Small intestine (tissue), 7 donors: ENCODE results near the gene LTB4R2. TPM values are rescaled to one million over a fixed set of nuclear protein-coding genes. Genes with fewer than 3 reads are reported as not detected.

Experiments
- DNase-seq, 2 donors: peaks; one replicate each; pipeline versions ENCODE4 v3.0.0 to v3.0.0-alpha.2; 2013
- FAIRE-seq: peaks from 2 replicates; lab custom pipeline; 2012; peaks lifted over from hg19 to GRCh38; lab: Jason Lieb, UNC
- H3K27ac ChIP-seq, 3 donors: one replicate each; pipeline ENCODE4 v1.5.1; 2013; ENCODE audit warnings: low read length in 2 of 3, mild to moderate bottlenecking in 2 of 3, control low read depth in 1 of 3, inconsistent platforms in 1 of 3, low read depth in 1 of 3, moderate library complexity in 1 of 3
- H3K27me3 ChIP-seq, 3 donors: one replicate each; pipeline ENCODE4 v1.6.1; 2013; ENCODE audit warnings: low read length in 3 of 3, inconsistent platforms in 1 of 3; ENCODE audit not compliant: control insufficient read depth in 3 of 3, insufficient read depth in 3 of 3
- H3K36me3 ChIP-seq, 3 donors: one replicate each; pipeline ENCODE4 v1.6.1; 2013; ENCODE audit warnings: low read length in 3 of 3, inconsistent platforms in 1 of 3, low read depth in 1 of 3, mild to moderate bottlenecking in 1 of 3, moderate library complexity in 1 of 3; ENCODE audit not compliant: control insufficient read depth in 3 of 3, insufficient read depth in 2 of 3
- H3K4me1 ChIP-seq, 3 donors: one replicate each; pipeline ENCODE4 v1.6.1; 2013; ENCODE audit warnings: low read length in 2 of 3, inconsistent platforms in 1 of 3, low read depth in 1 of 3, mild to moderate bottlenecking in 1 of 3, moderate library complexity in 1 of 3; ENCODE audit not compliant: control insufficient read depth in 3 of 3, insufficient read depth in 2 of 3
- H3K4me3 ChIP-seq, 3 donors: one replicate each; pipeline ENCODE4 v1.5.1; 2013; ENCODE audit warnings: low read length in 3 of 3, control low read depth in 1 of 3, inconsistent platforms in 1 of 3, low read depth in 1 of 3, mild to moderate bottlenecking in 1 of 3, moderate library complexity in 1 of 3
- H3K9me3 ChIP-seq, 2 donors: one replicate each; pipeline ENCODE4 v1.6.1; 2013; ENCODE audit warnings: low read depth in 1 of 2, low read length in 1 of 2; ENCODE audit not compliant: control insufficient read depth in 2 of 2, insufficient read depth in 1 of 2
- WGBS, 3 donors: extraction: QIAGEN DNeasy Blood & Tissue Kit; methylation state at CpG; one replicate each; pipeline ENCODE4 v1.1.7; 2013; 5-methylcytosine and 5-hydroxymethylcytosine counted together
- polyA plus RNA-seq, 4 donors: library from polyadenylated mRNA; stranded (reverse) in 3 of 4; unstranded in 1 of 4; fragments of 200-250 nt in 3 of 4; fragments of 120-200 nt in 1 of 4; gene quantifications; one replicate each; pipeline versions ENCODE4 v1.2.1 to v1.2.3, GENCODE V29; 2013
- donor health status: healthy with polysubstance abuse.
- donor health status: control.
- donor health status: control.
- donor health status: Bipolar disorder and iron deficiency.
- donor health status: healthy.

LTB4R2 gene
- polyA plus RNA-seq, 4 donors, result 0.89 to 4.7 (median 2.3) TPM

DNA sequence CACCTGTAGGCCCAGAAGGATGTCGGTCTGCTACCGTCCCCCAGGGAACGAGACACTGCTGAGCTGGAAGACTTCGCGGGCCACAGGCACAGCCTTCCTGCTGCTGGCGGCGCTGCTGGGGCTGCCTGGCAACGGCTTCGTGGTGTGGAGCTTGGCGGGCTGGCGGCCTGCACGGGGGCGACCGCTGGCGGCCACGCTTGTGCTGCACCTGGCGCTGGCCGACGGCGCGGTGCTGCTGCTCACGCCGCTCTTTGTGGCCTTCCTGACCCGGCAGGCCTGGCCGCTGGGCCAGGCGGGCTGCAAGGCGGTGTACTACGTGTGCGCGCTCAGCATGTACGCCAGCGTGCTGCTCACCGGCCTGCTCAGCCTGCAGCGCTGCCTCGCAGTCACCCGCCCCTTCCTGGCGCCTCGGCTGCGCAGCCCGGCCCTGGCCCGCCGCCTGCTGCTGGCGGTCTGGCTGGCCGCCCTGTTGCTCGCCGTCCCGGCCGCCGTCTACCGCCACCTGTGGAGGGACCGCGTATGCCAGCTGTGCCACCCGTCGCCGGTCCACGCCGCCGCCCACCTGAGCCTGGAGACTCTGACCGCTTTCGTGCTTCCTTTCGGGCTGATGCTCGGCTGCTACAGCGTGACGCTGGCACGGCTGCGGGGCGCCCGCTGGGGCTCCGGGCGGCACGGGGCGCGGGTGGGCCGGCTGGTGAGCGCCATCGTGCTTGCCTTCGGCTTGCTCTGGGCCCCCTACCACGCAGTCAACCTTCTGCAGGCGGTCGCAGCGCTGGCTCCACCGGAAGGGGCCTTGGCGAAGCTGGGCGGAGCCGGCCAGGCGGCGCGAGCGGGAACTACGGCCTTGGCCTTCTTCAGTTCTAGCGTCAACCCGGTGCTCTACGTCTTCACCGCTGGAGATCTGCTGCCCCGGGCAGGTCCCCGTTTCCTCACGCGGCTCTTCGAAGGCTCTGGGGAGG lies 985 bp downstream of the LTB4R2 start, which contains the start of gene LTB4R:
TSS of gene LTB4R (plus strand) at position 857 of the 959 bp plus-strand sequence. CDS start 4,150 bp downstream, outside the sequence.
- peaks cover 9 to 55% (median 19%) of the 10 kb centered on the region in 3 donors for H3K4me1 ChIP-seq
- no peaks in the 10 kb centered on the region for H3K9me3 ChIP-seq
- peak within 1 kb of the TSS; percentile 12 to 54 (median 18) for H3K4me3 ChIP-seq
- FAIRE-seq (no peak), DNase-seq (peak; percentile 63 to 81)
- peaks cover 0 to 14% (median 0%) of the 10 kb centered on the region in 3 donors for H3K27me3 ChIP-seq
- H3K27ac ChIP-seq, result peak within 1 kb of the TSS; percentile 67 to 83 (median 74)
- peaks cover 5 to 42% (median 8%) of the 10 kb centered on the region in 3 donors for H3K36me3 ChIP-seq
- WGBS, 3 donors, result 25 to 43% (median 25%) methylated on average over 85 to 99 of the region's 99 CpGs

GRCh38 chr14:24311837-24312615 lies 2.1 kb downstream of the LTB4R2 start:
- Histone ChIP-seq H3K27me3 (peaks cover 0 to 22% (median 0%) of the 10 kb centered on the region in 3 donors), H3K4me3 (peak overlapping the region in 2 of 3 donors; percentile 18 to 54), H3K27ac (peak overlapping the region in 2 of 3 donors; percentile 74 to 83), H3K36me3 (peaks cover 0 to 34% (median 0%) of the 10 kb centered on the region in 3 donors), H3K4me1 (peaks cover 9 to 45% (median 19%) of the 10 kb centered on the region in 3 donors), H3K9me3 (no peaks in the 10 kb centered on the region)
- WGBS, 3 donors, result 88 to 100% (median 90%) methylated on average over 1 of the region's 1 CpG
- FAIRE-seq (no peak), DNase-seq (no peak)

- Histone ChIP-seq H3K9me3 (no peaks in the 10 kb centered on the region), H3K36me3 (peaks cover 0 to 26% (median 0%) of the 10 kb centered on the region in 3 donors), H3K4me3 (no peak overlapping the region), H3K4me1 (peaks cover 9 to 38% (median 19%) of the 10 kb centered on the region in 3 donors), H3K27ac (peak overlapping the region in 2 of 3 donors; percentile 16 to 81), H3K27me3 (peaks cover 0 to 31% (median 0%) of the 10 kb centered on the region in 3 donors)
- peak in 1 of 2 donors; percentile 52 for DNase-seq
- FAIRE-seq, result no peak
- WGBS, 3 donors, result 63 to 79% (median 75%) methylated on average over 9 of the region's 9 CpGs
These were observed 3.0 kb downstream of the LTB4R2 start for GRCh38 chr14:24312736-24313507.

DNA sequence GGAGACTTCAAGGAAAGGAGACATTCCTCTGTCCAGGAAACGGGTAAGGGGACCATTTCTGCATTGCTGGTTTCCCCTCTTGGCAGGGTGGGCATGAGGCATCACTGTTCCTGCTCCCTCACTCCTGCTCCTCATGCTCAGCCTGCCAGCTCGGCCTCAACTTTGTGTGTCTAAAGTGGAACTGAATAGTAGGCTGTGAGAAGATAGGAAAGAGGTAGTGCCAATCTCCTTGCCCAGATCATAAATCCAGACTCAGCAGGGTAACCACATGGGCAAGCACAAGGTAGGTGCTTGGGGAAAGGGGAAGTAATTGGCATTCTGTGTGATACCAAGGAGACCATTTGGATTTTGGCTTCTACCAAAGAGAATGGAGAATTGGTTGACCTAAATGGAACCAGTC lies 4.0 kb downstream of the LTB4R2 start:
- DNase-seq (no peak), FAIRE-seq (no peak)
- Histone ChIP-seq H3K9me3 (no peaks in the 10 kb centered on the region), H3K27ac (peak overlapping the region in 1 of 3 donors; percentile 46), H3K36me3 (peaks cover 0 to 21% (median 0%) of the 10 kb centered on the region in 3 donors), H3K4me1 (peaks cover 9 to 34% (median 18%) of the 10 kb centered on the region in 3 donors), H3K4me3 (no peak overlapping the region), H3K27me3 (peaks cover 0 to 40% (median 0%) of the 10 kb centered on the region in 3 donors)
- 81 to 91% (median 90%) methylated on average over 2 of the region's 2 CpGs for WGBS, 3 donors

DNA sequence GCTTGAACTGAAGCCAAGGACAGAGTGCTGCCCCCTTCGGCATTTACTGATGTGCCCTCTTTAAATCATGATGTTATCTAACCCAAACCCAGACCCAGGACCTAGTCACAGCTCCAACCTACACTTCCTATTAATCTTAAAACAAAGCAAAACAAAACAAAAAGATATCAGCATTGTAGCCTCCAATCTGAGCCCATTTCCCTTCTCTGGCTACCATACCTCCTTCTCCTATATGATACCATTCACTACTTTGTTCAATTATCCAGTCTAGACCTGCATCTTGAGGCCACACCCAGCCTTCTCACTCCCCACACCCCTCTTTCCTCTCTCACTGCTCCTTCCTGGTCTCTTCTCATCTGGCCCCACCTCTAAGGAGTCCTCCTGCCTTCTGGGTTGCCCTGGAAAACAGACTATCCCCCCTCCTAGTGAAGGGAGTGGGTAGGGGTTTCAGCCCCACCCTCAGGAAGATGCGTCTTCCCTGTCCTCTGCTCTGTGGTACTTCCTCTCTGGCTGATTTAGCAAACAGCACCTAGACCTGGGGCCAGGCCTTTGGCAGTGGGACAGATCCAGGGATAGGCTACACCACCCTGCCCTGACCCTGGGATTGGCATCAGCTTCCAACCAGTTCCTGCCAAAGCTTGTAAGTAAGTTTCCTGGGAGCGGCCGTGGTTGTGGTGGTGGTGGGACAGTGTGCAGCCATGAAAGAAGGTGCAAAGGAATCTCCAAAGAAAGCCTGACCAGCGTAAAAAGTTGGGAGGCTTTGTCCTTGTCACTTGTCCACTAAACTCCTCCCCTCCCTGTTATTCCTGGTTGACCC lies 4.6 kb downstream of the LTB4R2 start:
- H3K4me3 ChIP-seq, result no peak overlapping the region
- peak overlapping the region in 1 of 3 donors; percentile 76 for H3K27ac ChIP-seq
- H3K27me3 ChIP-seq, result peaks cover 0 to 44% (median 3%) of the 10 kb centered on the region in 3 donors
- no peaks in the 10 kb centered on the region for H3K9me3 ChIP-seq
- peaks cover 0 to 19% (median 0%) of the 10 kb centered on the region in 3 donors for H3K36me3 ChIP-seq
- FAIRE-seq (no peak), DNase-seq (no peak)
- WGBS, 3 donors, result 77 to 82% (median 80%) methylated on average over 5 of the region's 5 CpGs
- H3K4me1 ChIP-seq, result peaks cover 9 to 27% (median 12%) of the 10 kb centered on the region in 3 donors

- Histone ChIP-seq H3K27ac (peak overlapping the region in 2 of 3 donors; percentile 66 to 76), H3K4me1 (peaks cover 5 to 20% (median 9%) of the 10 kb centered on the region in 3 donors), H3K4me3 (no peak overlapping the region), H3K9me3 (no peaks in the 10 kb centered on the region), H3K36me3 (peaks cover 0 to 14% (median 0%) of the 10 kb centered on the region in 3 donors), H3K27me3 (peaks cover 0 to 49% (median 3%) of the 10 kb centered on the region in 3 donors)
- DNase-seq (no peak), FAIRE-seq (no peak)
- 45 to 78% (median 61%) methylated on average over 10 of the region's 10 CpGs for WGBS, 3 donors
These were observed 5.4 kb downstream of the LTB4R2 start for GRCh38 chr14:24315243-24315806.
